Measurements from ENCODE around the gene TRIP13.
A peak's percentile ranks its signal among the peaks of the same experiment; 100 is the strongest.

TRIP13 gene

DNA sequence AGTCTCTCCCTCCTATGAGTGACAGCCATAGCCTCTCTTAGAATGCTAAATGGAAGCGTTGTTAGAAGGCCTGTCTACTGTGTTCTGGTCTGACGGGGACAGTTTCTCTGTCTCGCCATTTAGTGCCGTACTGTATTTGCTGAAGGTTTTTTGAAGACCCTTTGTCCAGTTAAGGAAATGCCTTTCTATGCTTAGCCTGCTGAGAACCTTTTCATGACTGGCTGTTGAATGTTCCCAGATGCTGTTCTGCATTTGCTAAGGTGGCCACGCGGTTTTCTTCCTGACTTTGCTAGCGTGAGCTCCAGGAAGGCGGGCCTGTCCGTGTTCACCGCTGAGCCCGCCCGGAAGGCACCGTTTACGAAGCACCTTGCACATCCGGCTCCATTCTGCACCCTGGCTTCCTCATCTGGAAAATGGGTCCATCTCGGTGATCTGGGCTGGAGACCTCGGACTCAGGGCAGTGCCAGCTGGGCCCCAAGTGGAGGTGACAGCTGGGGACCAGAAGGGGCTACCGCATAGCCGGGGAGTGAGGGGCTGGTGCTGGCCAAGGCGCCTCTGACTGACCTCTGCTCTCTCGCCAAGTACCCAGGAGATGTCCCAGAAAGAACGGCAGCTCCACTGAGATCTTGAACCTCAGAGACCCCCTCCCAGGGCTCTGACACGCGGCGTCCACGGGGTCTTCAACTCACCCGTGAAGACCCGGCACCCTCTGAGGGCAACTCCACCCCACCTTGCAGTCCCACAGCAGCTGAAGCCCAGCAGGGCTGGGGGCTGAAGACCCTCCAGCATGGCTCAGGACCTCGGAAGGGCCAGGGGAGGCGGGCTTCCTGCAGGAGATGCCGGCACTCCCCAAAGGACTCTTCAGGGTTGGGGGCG, 63.4 kb downstream of the TRIP13 start:
- no peak for ATAC-seq (replicated peaks; ENCODE audit: extremely low read depth, poor library complexity, severe bottlenecking)
- H3K36me3 Mint-ChIP-seq (ENCODE audit: insufficient read depth): no peaks in the 10 kb centered on the region
- H3K27ac Mint-ChIP-seq (ENCODE audit: low read depth): no peak overlapping the region
- DNase-seq (ENCODE audit: low spot score in 2 of 2): no peak
- no peak overlapping the region for H3K4me3 Mint-ChIP-seq
- H3K27me3 Mint-ChIP-seq: peaks cover 56% of the 10 kb centered on the region
- H3K9me3 Mint-ChIP-seq: no peaks in the 10 kb centered on the region
- H3K4me1 Mint-ChIP-seq: peaks cover 14% of the 10 kb centered on the region

DNA sequence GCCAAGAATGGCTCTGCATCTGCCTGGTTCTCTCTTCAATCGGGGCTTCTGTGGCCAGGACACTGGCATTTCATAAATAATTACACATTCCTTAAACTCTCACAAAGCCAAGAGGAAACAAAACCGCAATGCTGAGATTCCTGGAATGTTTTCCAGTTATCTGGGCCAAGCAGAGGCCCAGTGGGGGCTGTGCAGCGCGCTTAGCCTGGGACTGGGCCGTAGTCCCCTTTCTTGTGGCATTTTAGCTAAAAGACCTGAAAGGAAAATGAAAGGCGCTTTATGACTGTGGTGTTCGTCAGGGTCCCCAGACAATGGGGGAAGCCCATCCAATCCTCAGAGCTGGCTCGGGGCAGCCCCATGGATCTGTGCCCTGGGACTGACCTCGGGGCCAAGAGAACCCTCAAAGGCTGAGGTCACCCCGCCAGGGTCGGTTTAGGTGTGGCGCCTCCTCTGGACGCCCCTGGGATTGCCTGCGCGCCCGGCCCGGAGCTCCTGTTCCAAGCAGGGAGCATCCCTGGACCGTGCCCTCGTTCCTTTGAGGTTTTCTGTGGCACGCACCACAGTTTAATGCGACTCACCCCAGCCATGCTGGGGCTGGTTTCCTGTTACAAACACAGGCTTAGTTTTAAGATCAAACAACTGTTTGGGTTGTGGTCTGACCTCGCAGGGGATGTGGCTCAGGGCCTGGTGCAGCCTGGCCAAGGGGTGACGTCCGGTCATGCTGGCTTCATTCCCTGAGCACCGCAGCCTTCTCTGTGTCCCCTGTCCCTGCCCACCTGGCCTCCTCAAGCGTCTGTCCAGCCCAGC, 64.5 kb downstream of the TRIP13 start:
- Mint-ChIP-seq H3K4me3 (no peak overlapping the region), H3K9me3 (no peaks in the 10 kb centered on the region), H3K4me1 (peaks cover 14% of the 10 kb centered on the region), H3K36me3 (ENCODE audit: insufficient read depth) (no peaks in the 10 kb centered on the region), H3K27me3 (peaks cover 60% of the 10 kb centered on the region), H3K27ac (ENCODE audit: low read depth) (no peak overlapping the region)
- DNase-seq (ENCODE audit: low spot score in 2 of 2) (no peak), ATAC-seq (replicated peaks; ENCODE audit: extremely low read depth, poor library complexity, severe bottlenecking) (peak; percentile 58)

DNA sequence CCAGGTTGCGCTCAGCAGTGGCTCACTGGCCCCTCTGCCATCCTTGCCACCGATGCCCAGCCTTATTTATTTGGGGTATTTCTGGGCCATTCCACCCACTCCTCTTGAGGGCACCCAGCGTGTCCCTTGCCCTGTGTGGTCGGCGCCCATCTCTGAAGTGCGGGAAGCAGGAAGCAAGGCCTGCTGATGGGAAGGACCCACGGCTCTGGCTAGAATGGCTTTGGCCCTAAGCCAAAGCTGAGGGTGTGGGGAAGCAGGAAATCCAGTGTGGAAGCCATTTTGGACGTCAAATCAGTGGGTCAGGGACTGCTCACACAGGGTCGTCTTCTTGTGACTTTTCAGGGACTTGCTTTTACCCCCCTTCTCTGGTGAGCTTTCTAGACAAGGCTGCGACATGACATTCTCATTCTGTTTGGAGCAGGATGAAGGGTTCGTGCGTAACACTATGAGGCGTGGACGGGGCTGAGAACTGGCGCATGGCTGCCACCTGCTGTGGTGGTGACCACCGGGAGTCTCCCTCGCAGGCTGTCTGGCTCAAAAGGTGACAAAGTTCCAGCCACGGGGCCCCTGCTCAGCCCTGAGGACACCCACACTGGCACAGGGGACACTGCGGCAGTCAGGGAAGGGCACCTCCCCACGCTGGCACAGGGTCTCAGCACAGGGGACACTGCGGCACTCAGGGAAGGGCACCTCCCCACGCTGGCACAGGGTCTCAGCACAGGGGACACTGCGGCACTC, 65.2 kb downstream of the TRIP13 start:
- DNase-seq (ENCODE audit: low spot score in 2 of 2) (no peak), ATAC-seq (replicated peaks; ENCODE audit: extremely low read depth, poor library complexity, severe bottlenecking) (no peak)
- Mint-ChIP-seq H3K27me3 (peaks cover 66% of the 10 kb centered on the region), H3K9me3 (no peaks in the 10 kb centered on the region), H3K4me1 (peaks cover 14% of the 10 kb centered on the region), H3K27ac (ENCODE audit: low read depth) (no peak overlapping the region), H3K36me3 (ENCODE audit: insufficient read depth) (no peaks in the 10 kb centered on the region), H3K4me3 (no peak overlapping the region)

DNA sequence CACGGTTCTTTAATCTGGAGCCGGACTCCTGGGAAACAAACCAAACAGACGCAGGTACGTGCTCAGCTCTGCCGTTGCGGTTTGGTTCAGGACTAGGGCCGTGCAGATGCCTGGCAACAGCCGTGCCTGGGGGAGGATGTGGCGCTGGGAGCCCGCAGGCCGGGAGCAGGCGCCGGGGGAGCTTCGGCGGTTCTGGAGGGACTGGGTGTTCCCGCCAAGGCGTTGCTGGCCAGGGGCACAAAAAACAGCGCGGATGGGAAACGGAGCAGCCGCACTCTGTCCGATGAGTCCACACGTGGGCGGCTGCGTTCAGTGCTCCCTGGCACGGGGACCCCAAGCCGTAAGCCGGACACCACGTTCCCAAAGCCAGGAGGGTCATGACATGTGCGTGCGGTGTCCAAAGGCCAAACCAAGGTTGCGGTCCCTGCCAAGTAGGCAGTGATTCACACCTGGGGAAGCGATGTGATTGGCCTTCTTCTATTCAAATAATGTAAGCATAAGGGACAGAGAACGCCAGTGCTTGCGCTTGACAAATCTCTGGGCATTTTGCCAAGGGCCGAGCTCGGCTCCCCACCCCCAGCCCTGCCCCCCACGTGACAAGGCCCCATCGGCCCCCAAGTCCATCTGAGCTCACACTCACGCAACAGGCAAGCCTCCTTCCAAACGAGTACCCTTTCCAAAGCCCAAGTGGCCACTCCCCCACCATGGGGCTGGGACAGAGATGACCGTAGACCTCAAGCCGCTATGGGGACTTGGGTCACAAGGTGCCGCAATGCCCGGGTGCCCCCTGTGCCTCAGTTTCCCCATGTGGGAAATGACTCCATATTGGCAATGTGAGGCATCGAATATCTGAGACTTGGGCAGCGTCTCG, 66.3 kb downstream of the TRIP13 start:
- peaks cover 66% of the 10 kb centered on the region for H3K27me3 Mint-ChIP-seq
- H3K4me3 Mint-ChIP-seq: no peak overlapping the region
- DNase-seq (ENCODE audit: low spot score in 2 of 2) (peak in 1 of 2 donors; percentile 6), ATAC-seq (replicated peaks; ENCODE audit: extremely low read depth, poor library complexity, severe bottlenecking) (no peak)
- no peaks in the 10 kb centered on the region for H3K9me3 Mint-ChIP-seq
- peaks cover 19% of the 10 kb centered on the region for H3K4me1 Mint-ChIP-seq
- H3K27ac Mint-ChIP-seq (ENCODE audit: low read depth): no peak overlapping the region
- H3K36me3 Mint-ChIP-seq (ENCODE audit: insufficient read depth): no peaks in the 10 kb centered on the region

DNA sequence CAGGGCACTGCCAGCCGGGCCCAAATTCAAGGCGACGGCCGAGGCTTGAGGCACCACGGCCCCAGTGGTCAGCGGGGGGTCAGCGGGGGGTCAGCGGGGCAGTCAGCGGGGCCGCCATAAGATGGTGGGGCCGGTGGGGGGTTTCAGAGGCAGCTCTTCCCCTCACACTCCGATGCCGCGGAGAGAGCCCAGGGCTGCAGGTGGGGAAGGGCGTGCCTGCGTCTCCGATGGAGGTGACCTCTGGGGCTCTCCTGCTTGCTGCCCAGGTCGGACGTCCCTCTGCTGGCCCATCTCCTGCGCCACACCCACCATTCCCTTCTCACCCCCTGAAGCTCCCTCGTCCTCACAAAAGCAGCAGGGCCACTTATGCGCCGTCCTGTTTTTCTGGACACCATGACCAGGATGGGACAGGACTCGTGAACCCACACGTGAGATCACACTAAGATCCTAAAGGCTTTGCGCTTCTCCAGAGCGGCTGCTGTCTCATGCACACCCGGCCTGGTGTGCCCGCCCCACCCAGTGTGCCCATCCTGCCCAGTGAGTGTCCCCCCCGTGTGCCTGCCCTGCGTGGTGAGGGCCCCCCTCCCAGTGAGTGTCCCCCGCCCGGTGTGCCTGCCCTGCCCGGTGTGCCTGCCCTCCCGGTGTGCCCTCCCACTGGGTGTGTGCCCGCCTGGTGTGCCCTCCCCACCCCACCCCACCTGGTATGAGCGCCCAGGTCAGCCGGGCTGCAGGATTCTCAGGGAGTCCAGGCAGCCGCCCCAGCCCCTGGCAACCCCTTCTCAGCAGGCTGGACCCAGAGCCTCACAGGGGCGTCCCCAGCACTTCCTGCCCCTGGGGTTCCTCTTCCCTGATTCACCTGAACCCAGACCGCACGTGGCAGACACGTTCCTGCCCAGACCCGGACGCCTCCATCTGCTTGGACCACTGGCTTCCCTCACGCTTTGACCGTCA, 67.2 kb downstream of the TRIP13 start:
- DNase-seq (ENCODE audit: low spot score in 2 of 2) (peak in 1 of 2 donors; percentile 7), ATAC-seq (replicated peaks; ENCODE audit: extremely low read depth, poor library complexity, severe bottlenecking) (no peak)
- no peak overlapping the region for H3K27ac Mint-ChIP-seq (ENCODE audit: low read depth)
- H3K4me3 Mint-ChIP-seq: no peak overlapping the region
- peaks cover 23% of the 10 kb centered on the region for H3K4me1 Mint-ChIP-seq
- no peaks in the 10 kb centered on the region for H3K9me3 Mint-ChIP-seq
- H3K36me3 Mint-ChIP-seq (ENCODE audit: insufficient read depth): no peaks in the 10 kb centered on the region
- H3K27me3 Mint-ChIP-seq: peaks cover 69% of the 10 kb centered on the region

- H3K36me3 Mint-ChIP-seq (ENCODE audit: insufficient read depth): no peaks in the 10 kb centered on the region
- H3K9me3 Mint-ChIP-seq: no peaks in the 10 kb centered on the region
- H3K27ac Mint-ChIP-seq (ENCODE audit: low read depth): no peak overlapping the region
- peaks cover 69% of the 10 kb centered on the region for H3K27me3 Mint-ChIP-seq
- H3K4me3 Mint-ChIP-seq: no peak overlapping the region
- DNase-seq (ENCODE audit: low spot score in 2 of 2) (no peak), ATAC-seq (replicated peaks; ENCODE audit: extremely low read depth, poor library complexity, severe bottlenecking) (no peak)
- peaks cover 18% of the 10 kb centered on the region for H3K4me1 Mint-ChIP-seq
Measured at GRCh38 chr5:960551-960950, 67.9 kb downstream of the TRIP13 start.

DNA sequence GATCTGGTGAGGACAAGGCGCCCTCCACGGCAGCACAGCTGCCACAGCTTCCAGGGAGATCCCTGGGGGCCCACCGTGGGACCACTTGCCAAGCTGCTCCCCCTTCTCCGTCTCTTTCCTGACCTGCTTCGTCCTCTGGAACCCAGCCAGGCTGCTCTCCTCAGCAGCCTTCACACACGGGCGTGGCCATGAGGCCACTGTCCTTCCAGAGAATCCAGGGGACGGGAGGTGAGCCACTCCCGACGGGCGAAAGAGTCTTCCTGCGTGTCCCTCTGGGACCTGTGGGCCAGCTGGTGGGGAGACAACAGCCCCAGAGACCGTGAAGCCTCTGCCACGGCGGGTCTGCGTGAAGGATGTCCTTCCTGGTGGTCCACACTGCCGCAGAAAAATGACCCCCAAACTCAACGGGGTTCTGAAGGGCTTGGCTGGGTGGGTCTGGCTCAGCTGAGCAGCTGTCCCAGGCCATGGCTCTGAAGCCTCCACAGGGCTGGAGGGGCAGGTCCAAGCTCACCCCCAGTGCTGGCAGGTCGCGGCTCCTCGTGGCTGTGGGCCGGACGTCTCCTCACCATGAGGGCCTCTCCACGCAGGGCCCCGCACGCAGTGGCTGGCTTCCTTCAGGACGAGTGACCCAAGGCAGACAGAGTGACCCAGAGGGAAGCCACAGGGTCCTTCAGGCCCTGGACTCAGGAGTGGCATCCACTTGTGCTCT, 68.5 kb downstream of the TRIP13 start:
- Mint-ChIP-seq H3K27ac (ENCODE audit: low read depth) (no peak overlapping the region), H3K9me3 (no peaks in the 10 kb centered on the region), H3K4me1 (peaks cover 16% of the 10 kb centered on the region), H3K27me3 (peaks cover 70% of the 10 kb centered on the region), H3K36me3 (ENCODE audit: insufficient read depth) (no peaks in the 10 kb centered on the region), H3K4me3 (no peak overlapping the region)
- ATAC-seq (replicated peaks; ENCODE audit: extremely low read depth, poor library complexity, severe bottlenecking) (no peak), DNase-seq (ENCODE audit: low spot score in 2 of 2) (peak in 1 of 2 donors; percentile 2)

DNA sequence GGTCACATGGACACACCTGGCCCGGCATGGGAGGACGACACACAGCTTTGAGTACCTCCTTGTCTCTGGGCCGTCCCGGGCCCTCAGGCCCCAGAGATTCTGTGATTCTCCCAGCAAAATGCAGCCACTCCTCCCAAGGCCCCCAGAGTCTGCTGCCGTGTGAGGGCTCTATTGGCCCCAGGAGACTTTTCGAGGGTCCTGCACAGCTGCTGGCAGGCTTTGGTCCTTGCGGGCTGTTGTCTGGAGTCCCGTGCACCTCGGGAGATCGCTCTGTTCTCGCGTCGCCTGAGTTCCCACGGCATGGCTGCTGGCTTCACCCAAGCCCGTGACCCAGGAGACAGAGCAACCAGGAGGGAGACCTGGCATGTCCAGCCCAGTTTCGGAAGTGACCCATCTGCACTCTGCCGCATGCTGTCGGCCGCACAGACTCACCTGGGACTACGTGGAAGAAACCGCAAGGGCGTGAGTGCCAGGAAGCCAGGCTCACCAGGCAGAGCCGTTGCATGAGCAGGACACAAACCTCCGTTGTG, 69.1 kb downstream of the TRIP13 start:
- Mint-ChIP-seq H3K4me3 (no peak overlapping the region), H3K27ac (ENCODE audit: low read depth) (no peak overlapping the region), H3K36me3 (ENCODE audit: insufficient read depth) (no peaks in the 10 kb centered on the region), H3K4me1 (peaks cover 16% of the 10 kb centered on the region), H3K27me3 (peaks cover 71% of the 10 kb centered on the region), H3K9me3 (no peaks in the 10 kb centered on the region)
- DNase-seq (ENCODE audit: low spot score in 2 of 2) (no peak), ATAC-seq (replicated peaks; ENCODE audit: extremely low read depth, poor library complexity, severe bottlenecking) (no peak)

- no peak overlapping the region for H3K27ac Mint-ChIP-seq (ENCODE audit: low read depth)
- ATAC-seq (replicated peaks; ENCODE audit: extremely low read depth, poor library complexity, severe bottlenecking): no peak
- no peak for DNase-seq (ENCODE audit: low spot score in 2 of 2)
- H3K4me3 Mint-ChIP-seq: no peak overlapping the region
- no peaks in the 10 kb centered on the region for H3K36me3 Mint-ChIP-seq (ENCODE audit: insufficient read depth)
- peaks cover 73% of the 10 kb centered on the region for H3K27me3 Mint-ChIP-seq
- H3K4me1 Mint-ChIP-seq: peaks cover 16% of the 10 kb centered on the region
- H3K9me3 Mint-ChIP-seq: no peaks in the 10 kb centered on the region
Measured at GRCh38 chr5:962386-962785, 69.7 kb downstream of the TRIP13 start.

GRCh38 chr5:962801-963200, 70.1 kb downstream of the TRIP13 start:
- H3K4me1 Mint-ChIP-seq: peaks cover 16% of the 10 kb centered on the region
- no peaks in the 10 kb centered on the region for H3K36me3 Mint-ChIP-seq (ENCODE audit: insufficient read depth)
- H3K4me3 Mint-ChIP-seq: no peak overlapping the region
- DNase-seq (ENCODE audit: low spot score in 2 of 2) (no peak), ATAC-seq (replicated peaks; ENCODE audit: extremely low read depth, poor library complexity, severe bottlenecking) (no peak)
- no peak overlapping the region for H3K27ac Mint-ChIP-seq (ENCODE audit: low read depth)
- H3K27me3 Mint-ChIP-seq: peaks cover 78% of the 10 kb centered on the region
- H3K9me3 Mint-ChIP-seq: no peaks in the 10 kb centered on the region

Data from central memory CD8-positive, alpha-beta T cell (primary cell).